ENCODE results near the gene B3GALNT2.

- TF ChIP-seq, protein P1, sequence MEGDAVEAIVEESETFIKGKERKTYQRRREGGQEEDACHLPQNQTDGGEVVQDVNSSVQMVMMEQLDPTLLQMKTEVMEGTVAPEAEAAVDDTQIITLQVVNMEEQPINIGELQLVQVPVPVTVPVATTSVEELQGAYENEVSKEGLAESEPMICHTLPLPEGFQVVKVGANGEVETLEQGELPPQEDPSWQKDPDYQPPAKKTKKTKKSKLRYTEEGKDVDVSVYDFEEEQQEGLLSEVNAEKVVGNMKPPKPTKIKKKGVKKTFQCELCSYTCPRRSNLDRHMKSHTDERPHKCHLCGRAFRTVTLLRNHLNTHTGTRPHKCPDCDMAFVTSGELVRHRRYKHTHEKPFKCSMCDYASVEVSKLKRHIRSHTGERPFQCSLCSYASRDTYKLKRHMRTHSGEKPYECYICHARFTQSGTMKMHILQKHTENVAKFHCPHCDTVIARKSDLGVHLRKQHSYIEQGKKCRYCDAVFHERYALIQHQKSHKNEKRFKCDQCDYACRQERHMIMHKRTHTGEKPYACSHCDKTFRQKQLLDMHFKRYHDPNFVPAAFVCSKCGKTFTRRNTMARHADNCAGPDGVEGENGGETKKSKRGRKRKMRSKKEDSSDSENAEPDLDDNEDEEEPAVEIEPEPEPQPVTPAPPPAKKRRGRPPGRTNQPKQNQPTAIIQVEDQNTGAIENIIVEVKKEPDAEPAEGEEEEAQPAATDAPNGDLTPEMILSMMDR (conservative IDR thresholded peaks at IDR 0.05) = no peak
- TF ChIP-seq ZFX (IDR thresholded peaks at IDR 0.05) = no peak
Observed at GRCh38 chr1:235423214-235423652, 81.0 kb downstream of the B3GALNT2 start.

All from C4-2B (cell line).